ENCODE data around the gene SCAMP4. TPM values are rescaled to one million over a fixed set of nuclear protein-coding genes. Genes with fewer than 3 reads are reported as not detected.
A peak's percentile ranks its signal among the peaks of the same experiment; 100 is the strongest.
"Not testable (repeated sequence)": the region's sequence is repeated elsewhere in the genome, so short reads cannot be mapped to it uniquely, and the experiment has no call there.

SCAMP4 gene
- total and polyA plus RNA-seq, 2 experiments from 2014 or later: 39.4 to 106 TPM

DNA sequence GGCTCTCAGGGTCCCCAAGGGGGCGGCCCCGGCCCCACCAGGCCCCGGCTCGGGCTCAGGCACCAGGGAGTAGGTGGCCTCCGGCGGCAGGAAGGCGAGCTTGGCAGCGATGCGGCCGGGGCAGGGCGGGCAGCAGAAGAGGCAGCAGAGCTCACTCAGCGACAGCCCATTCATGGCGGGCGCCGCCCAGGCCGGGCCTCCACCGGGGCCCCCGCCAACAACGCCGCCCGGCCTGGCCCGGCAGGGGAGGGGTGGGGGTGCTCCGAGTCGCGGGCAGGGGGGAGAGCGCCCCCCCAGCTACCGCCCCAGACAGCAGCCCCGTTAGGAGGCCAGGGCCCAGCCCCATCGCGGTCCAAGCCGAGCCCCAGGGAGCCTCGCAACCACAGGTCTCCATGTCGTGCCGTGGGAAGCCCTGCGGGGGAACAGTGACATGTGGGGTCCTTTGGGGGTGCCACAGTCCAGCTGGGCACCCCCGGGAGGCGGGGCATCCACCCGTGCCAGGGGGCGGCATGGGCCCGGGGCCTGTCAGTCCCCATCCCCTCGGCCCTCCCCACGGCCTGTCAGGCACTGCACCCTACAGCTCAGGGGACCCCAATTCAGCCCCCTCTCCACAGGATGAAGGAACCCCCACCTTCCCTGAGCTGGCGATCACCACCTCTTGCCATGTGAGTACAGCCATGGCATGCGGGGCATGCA, 23.7 kb upstream of the SCAMP4 start:
- H3K27me3 ChIP-seq (ENCODE audit: insufficient read depth); H3K4me2 ChIP-seq; H3K9me3 Mint-ChIP-seq; H3K36me3 Mint-ChIP-seq (ENCODE audit: low read depth); H3K4me3 Mint-ChIP-seq; DNase-seq (ENCODE audit: low spot score); ATAC-seq; H3K36me3 ChIP-seq (ENCODE audit: insufficient read depth); H3K9me2 ChIP-seq (ENCODE audit: insufficient read depth); H3F3A ChIP-seq (replicated peaks; ENCODE audit: low read depth); H3K4me3 ChIP-seq; H3K27ac ChIP-seq (ENCODE audit: low read depth); H2AFZ ChIP-seq; H3K27ac Mint-ChIP-seq: not testable (repeated sequence)
- Mint-ChIP-seq H3K4me1 (peaks cover 27% of the 10 kb centered on the region), H3K27me3 (ENCODE audit: insufficient read depth, low read depth, poor library complexity) (peaks cover 11% of the 10 kb centered on the region)
- peaks cover 16% of the 10 kb centered on the region for H4K20me1 ChIP-seq (replicated peaks; ENCODE audit: insufficient read depth)
- peaks cover 27% of the 10 kb centered on the region for H3K79me2 ChIP-seq (replicated peaks; ENCODE audit: insufficient read depth)
- peaks cover 16% of the 10 kb centered on the region; the same call in 1 of the 2 replicates for H3K4me1 ChIP-seq (ENCODE audit: insufficient read depth)

DNA sequence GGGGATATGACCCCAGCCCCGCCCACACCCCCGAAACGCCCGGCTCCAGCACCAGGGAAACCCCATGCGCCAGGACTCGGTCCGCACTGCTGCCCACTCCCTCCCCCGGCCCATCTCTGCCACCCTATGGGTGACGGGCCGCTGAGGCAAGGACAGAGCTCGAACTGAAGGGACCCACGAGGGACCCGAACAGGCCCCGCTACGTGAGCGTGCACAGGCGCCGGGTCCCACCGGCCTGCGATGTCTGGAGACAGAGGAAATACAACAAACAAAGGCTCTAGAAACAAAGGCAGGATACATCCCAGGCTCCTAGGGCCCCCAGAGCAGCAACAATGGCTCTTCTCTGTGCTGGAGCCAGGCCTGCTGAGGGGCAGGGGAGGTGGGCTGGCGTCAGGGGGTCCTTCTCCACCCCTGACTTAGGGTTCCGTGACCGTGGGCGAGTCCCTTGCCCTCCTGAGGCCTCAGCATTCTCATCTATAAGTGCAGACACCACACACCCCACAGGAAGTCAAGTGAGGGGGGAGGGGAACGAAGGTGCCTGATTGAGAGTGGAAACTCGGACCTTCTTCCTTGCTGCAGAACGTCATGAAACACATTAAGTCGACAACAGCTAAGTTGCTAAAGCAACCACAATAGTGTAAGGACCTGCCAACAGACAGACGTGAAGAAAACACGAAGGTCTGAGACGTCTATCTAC, 23.0 kb upstream of the SCAMP4 start:
- no peak for DNase-seq (ENCODE audit: low spot score)
- Histone ChIP-seq H3K79me2 (replicated peaks; ENCODE audit: insufficient read depth) (peaks cover 27% of the 10 kb centered on the region), H4K20me1 (replicated peaks; ENCODE audit: insufficient read depth) (peaks cover 16% of the 10 kb centered on the region), H3K27ac (ENCODE audit: low read depth) (peak overlapping the region; percentile 55; the same call in 1 of the 2 replicates), H3F3A (replicated peaks; ENCODE audit: low read depth) (peaks cover 5% of the 10 kb centered on the region), H3K27me3 (ENCODE audit: insufficient read depth) (no peaks in the 10 kb centered on the region), H3K4me1 (ENCODE audit: insufficient read depth) (peaks cover 14% of the 10 kb centered on the region; the same call in 1 of the 2 replicates), H3K4me3 (no peak overlapping the region), H2AFZ (no peak overlapping the region), H3K4me2 (peak overlapping the region; percentile 65), H3K9me2 (ENCODE audit: insufficient read depth) (no peaks in the 10 kb centered on the region), H3K36me3 (ENCODE audit: insufficient read depth) (no peaks in the 10 kb centered on the region)
- Mint-ChIP-seq H3K27me3 (ENCODE audit: insufficient read depth, low read depth, poor library complexity) (peaks cover 11% of the 10 kb centered on the region), H3K36me3 (ENCODE audit: low read depth) (no peaks in the 10 kb centered on the region; the same call in 2 of the 3 replicates), H3K27ac (peak overlapping the region; percentile 73), H3K4me1 (peaks cover 27% of the 10 kb centered on the region), H3K9me3 (no peaks in the 10 kb centered on the region; the same call in 2 of the 3 replicates), H3K4me3 (peak overlapping the region; percentile 53; the same call in 2 of the 3 replicates)
- TF ChIP-seq, protein P1, sequence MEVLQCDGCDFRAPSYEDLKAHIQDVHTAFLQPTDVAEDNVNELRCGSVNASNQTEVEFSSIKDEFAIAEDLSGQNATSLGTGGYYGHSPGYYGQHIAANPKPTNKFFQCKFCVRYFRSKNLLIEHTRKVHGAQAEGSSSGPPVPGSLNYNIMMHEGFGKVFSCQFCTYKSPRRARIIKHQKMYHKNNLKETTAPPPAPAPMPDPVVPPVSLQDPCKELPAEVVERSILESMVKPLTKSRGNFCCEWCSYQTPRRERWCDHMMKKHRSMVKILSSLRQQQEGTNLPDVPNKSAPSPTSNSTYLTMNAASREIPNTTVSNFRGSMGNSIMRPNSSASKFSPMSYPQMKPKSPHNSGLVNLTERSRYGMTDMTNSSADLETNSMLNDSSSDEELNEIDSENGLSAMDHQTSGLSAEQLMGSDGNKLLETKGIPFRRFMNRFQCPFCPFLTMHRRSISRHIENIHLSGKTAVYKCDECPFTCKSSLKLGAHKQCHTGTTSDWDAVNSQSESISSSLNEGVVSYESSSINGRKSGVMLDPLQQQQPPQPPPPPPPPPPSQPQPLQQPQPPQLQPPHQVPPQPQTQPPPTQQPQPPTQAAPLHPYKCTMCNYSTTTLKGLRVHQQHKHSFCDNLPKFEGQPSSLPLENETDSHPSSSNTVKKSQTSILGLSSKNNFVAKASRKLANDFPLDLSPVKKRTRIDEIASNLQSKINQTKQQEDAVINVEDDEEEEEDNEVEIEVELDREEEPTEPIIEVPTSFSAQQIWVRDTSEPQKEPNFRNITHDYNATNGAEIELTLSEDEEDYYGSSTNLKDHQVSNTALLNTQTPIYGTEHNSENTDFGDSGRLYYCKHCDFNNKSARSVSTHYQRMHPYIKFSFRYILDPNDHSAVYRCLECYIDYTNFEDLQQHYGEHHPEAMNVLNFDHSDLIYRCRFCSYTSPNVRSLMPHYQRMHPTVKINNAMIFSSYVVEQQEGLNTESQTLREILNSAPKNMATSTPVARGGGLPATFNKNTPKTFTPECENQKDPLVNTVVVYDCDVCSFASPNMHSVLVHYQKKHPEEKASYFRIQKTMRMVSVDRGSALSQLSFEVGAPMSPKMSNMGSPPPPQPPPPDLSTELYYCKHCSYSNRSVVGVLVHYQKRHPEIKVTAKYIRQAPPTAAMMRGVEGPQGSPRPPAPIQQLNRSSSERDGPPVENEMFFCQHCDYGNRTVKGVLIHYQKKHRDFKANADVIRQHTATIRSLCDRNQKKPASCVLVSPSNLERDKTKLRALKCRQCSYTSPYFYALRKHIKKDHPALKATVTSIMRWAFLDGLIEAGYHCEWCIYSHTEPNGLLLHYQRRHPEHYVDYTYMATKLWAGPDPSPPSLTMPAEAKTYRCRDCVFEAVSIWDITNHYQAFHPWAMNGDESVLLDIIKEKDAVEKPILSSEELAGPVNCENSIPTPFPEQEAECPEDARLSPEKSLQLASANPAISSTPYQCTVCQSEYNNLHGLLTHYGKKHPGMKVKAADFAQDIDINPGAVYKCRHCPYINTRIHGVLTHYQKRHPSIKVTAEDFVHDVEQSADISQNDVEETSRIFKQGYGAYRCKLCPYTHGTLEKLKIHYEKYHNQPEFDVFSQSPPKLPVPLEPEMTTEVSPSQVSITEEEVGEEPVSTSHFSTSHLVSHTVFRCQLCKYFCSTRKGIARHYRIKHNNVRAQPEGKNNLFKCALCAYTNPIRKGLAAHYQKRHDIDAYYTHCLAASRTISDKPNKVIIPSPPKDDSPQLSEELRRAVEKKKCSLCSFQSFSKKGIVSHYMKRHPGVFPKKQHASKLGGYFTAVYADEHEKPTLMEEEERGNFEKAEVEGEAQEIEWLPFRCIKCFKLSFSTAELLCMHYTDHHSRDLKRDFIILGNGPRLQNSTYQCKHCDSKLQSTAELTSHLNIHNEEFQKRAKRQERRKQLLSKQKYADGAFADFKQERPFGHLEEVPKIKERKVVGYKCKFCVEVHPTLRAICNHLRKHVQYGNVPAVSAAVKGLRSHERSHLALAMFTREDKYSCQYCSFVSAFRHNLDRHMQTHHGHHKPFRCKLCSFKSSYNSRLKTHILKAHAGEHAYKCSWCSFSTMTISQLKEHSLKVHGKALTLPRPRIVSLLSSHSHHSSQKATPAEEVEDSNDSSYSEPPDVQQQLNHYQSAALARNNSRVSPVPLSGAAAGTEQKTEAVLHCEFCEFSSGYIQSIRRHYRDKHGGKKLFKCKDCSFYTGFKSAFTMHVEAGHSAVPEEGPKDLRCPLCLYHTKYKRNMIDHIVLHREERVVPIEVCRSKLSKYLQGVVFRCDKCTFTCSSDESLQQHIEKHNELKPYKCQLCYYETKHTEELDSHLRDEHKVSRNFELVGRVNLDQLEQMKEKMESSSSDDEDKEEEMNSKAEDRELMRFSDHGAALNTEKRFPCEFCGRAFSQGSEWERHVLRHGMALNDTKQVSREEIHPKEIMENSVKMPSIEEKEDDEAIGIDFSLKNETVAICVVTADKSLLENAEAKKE (CRISPR knock-in tag; IDR thresholded peaks at IDR 0.05): no peak
- TF ChIP-seq, protein P2, sequence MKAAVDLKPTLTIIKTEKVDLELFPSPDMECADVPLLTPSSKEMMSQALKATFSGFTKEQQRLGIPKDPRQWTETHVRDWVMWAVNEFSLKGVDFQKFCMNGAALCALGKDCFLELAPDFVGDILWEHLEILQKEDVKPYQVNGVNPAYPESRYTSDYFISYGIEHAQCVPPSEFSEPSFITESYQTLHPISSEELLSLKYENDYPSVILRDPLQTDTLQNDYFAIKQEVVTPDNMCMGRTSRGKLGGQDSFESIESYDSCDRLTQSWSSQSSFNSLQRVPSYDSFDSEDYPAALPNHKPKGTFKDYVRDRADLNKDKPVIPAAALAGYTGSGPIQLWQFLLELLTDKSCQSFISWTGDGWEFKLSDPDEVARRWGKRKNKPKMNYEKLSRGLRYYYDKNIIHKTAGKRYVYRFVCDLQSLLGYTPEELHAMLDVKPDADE (IDR thresholded peaks at IDR 0.05): no peak
- TF ChIP-seq, protein P3, sequence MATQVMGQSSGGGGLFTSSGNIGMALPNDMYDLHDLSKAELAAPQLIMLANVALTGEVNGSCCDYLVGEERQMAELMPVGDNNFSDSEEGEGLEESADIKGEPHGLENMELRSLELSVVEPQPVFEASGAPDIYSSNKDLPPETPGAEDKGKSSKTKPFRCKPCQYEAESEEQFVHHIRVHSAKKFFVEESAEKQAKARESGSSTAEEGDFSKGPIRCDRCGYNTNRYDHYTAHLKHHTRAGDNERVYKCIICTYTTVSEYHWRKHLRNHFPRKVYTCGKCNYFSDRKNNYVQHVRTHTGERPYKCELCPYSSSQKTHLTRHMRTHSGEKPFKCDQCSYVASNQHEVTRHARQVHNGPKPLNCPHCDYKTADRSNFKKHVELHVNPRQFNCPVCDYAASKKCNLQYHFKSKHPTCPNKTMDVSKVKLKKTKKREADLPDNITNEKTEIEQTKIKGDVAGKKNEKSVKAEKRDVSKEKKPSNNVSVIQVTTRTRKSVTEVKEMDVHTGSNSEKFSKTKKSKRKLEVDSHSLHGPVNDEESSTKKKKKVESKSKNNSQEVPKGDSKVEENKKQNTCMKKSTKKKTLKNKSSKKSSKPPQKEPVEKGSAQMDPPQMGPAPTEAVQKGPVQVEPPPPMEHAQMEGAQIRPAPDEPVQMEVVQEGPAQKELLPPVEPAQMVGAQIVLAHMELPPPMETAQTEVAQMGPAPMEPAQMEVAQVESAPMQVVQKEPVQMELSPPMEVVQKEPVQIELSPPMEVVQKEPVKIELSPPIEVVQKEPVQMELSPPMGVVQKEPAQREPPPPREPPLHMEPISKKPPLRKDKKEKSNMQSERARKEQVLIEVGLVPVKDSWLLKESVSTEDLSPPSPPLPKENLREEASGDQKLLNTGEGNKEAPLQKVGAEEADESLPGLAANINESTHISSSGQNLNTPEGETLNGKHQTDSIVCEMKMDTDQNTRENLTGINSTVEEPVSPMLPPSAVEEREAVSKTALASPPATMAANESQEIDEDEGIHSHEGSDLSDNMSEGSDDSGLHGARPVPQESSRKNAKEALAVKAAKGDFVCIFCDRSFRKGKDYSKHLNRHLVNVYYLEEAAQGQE (IDR thresholded peaks at IDR 0.05; ENCODE audit: unreplicated experiment): no peak
- TF ChIP-seq ZNF114 (CRISPR knock-in tag; IDR thresholded peaks at IDR 0.05): no peak
- 0 out of 3 replicates have a peak, but pooled peaks have one; percentile 8 for ATAC-seq

All from GM23338 (cell line).